H9 (cell line): ENCODE results near the gene PDLIM3. TPM values are rescaled to one million over a fixed set of nuclear protein-coding genes. Genes with fewer than 3 reads are reported as not detected.

Experiments
- DNase-seq: peaks from one replicate; pipeline ENCODE4 v3.0.0-alpha.2; 2017
- H2AFZ ChIP-seq: one replicate; pipeline ENCODE4 v1.6.1; 2013; ENCODE audit warnings: mild to moderate bottlenecking, low read length, control low read depth, moderate library complexity
- H2AK5ac ChIP-seq: 2 replicates; pipeline ENCODE4 v1.6.1; 2013; ENCODE audit warnings: low read length, control low read depth, mixed read lengths; ENCODE audit not compliant: insufficient read length
- H2BK120ac ChIP-seq: one replicate; pipeline ENCODE4 v1.6.1; 2013; ENCODE audit warnings: low read depth, mild to moderate bottlenecking, low read length, control low read depth, inconsistent platforms; ENCODE audit not compliant: poor library complexity, severe bottlenecking
- H2BK12ac ChIP-seq: 2 replicates; pipeline ENCODE4 v1.6.1; 2013; ENCODE audit warnings: low read length, control low read depth, mixed read lengths, low read depth; ENCODE audit not compliant: insufficient read length
- H2BK15ac ChIP-seq: 2 replicates; pipeline ENCODE4 v1.6.1; 2013; ENCODE audit warnings: low read depth, low read length, control low read depth
- H2BK20ac ChIP-seq: one replicate; pipeline ENCODE4 v1.6.1; 2013; ENCODE audit warnings: low read depth, mild to moderate bottlenecking, low read length, control low read depth, inconsistent platforms; ENCODE audit not compliant: poor library complexity, severe bottlenecking
- H2BK5ac ChIP-seq: 2 replicates; pipeline ENCODE4 v1.6.1; 2013; ENCODE audit warnings: low read length, control low read depth, mixed read lengths; ENCODE audit not compliant: insufficient read length
- H3K14ac ChIP-seq: 2 replicates; pipeline ENCODE4 v1.6.1; 2013; ENCODE audit warnings: low read length, control low read depth; ENCODE audit not compliant: insufficient read depth
- H3K18ac ChIP-seq: 2 replicates; pipeline ENCODE4 v1.6.1; 2013; ENCODE audit warnings: low read depth, mild to moderate bottlenecking, mixed read lengths, low read length, control low read depth; ENCODE audit not compliant: insufficient read length
- H3K23ac ChIP-seq: 2 replicates; pipeline ENCODE4 v1.6.1; 2013; ENCODE audit warnings: low read length, control low read depth, mixed read lengths, low read depth; ENCODE audit not compliant: insufficient read length
- H3K23me2 ChIP-seq: 2 replicates; pipeline ENCODE4 v1.6.1; 2013; ENCODE audit warnings: low read depth, mild to moderate bottlenecking, mixed read lengths, low read length, control low read depth; ENCODE audit not compliant: insufficient read length, poor library complexity, severe bottlenecking
- H3K27ac ChIP-seq: 2 replicates; pipeline ENCODE4 v1.5.1; 2013; ENCODE audit warnings: low read length, control low read depth, mixed read lengths, low read depth; ENCODE audit not compliant: insufficient read length
- H3K27me3 ChIP-seq: 2 replicates; pipeline ENCODE4 v1.6.1; 2013; ENCODE audit warnings: low read length, control low read depth, inconsistent platforms; ENCODE audit not compliant: insufficient read depth
- H3K4ac ChIP-seq: 2 replicates; pipeline ENCODE4 v1.6.1; 2013; ENCODE audit warnings: low read depth, mild to moderate bottlenecking, control low read depth, inconsistent platforms, low read length, moderate library complexity
- H3K4me1 ChIP-seq: 2 replicates; pipeline ENCODE4 v1.6.1; 2013; ENCODE audit warnings: low read length, control low read depth, inconsistent platforms; ENCODE audit not compliant: insufficient read depth
- H3K4me2 ChIP-seq: 2 replicates; pipeline ENCODE4 v1.6.1; 2013; ENCODE audit warnings: low read length, control low read depth, mixed read lengths; ENCODE audit not compliant: insufficient read length, insufficient read depth
- H3K56ac ChIP-seq: 2 replicates; pipeline ENCODE4 v1.6.1; 2013; ENCODE audit warnings: low read depth, mild to moderate bottlenecking, mixed read lengths, low read length, control low read depth; ENCODE audit not compliant: insufficient read length
- H3K79me1 ChIP-seq: 2 replicates; pipeline ENCODE4 v1.6.1; 2013; ENCODE audit warnings: low read depth, mild to moderate bottlenecking, moderate library complexity, low read length, control low read depth, inconsistent platforms; ENCODE audit not compliant: insufficient read depth, poor library complexity, severe bottlenecking
- H3K79me2 ChIP-seq: 2 replicates; pipeline ENCODE4 v1.6.1; 2013; ENCODE audit warnings: low read length, control low read depth, inconsistent platforms; ENCODE audit not compliant: insufficient read depth
- H3K9ac ChIP-seq: 2 replicates; pipeline ENCODE4 v1.6.1; 2013; ENCODE audit warnings: low read length, control low read depth, mixed read lengths; ENCODE audit not compliant: insufficient read length; ENCODE audit errors: extremely low read depth
- H3K9me3 ChIP-seq: one replicate; pipeline ENCODE4 v1.6.1; 2013; ENCODE audit warnings: low read depth, low read length, inconsistent platforms; ENCODE audit not compliant: control insufficient read depth
- H3T11ph ChIP-seq: one replicate; pipeline ENCODE4 v1.6.1; 2013; ENCODE audit warnings: mild to moderate bottlenecking, low read length, control low read depth, inconsistent platforms
- H4K20me1 ChIP-seq: one replicate; pipeline ENCODE4 v1.6.1; 2013; ENCODE audit not compliant: control insufficient read depth, insufficient read length, insufficient read depth
- H4K5ac ChIP-seq: 2 replicates; pipeline ENCODE4 v1.6.1; 2013; ENCODE audit warnings: low read depth, mild to moderate bottlenecking, mixed read lengths, low read length, control low read depth; ENCODE audit not compliant: insufficient read length
- H4K8ac ChIP-seq: replicated peaks from 2 replicates; pipeline ENCODE4 v1.6.1; 2013; ENCODE audit warnings: low read length, control low read depth, mixed read lengths, low read depth; ENCODE audit not compliant: insufficient read length
- H4K91ac ChIP-seq: 2 replicates; pipeline ENCODE4 v1.6.1; 2013; ENCODE audit warnings: low read depth, mild to moderate bottlenecking, moderate library complexity, mixed read lengths, low read length, control low read depth; ENCODE audit not compliant: insufficient read length
- H3K27ac Mint-ChIP-seq, 3 experiments: 2 replicates in 2 of 3; 3 replicates in 1 of 3; pipeline ENCODE4 v1.8.0; 2020 to 2021; ENCODE audit warnings: mixed read lengths in 3 of 3, mild to moderate bottlenecking in 1 of 3, moderate library complexity in 1 of 3
- H3K27me3 Mint-ChIP-seq: 2 replicates; pipeline ENCODE4 v1.8.0; 2021; ENCODE audit warnings: low read depth, mild to moderate bottlenecking, moderate library complexity, mixed read lengths
- H3K36me3 Mint-ChIP-seq, 3 experiments: 2 replicates in 2 of 3; 3 replicates in 1 of 3; pipeline ENCODE4 v1.8.0; 2020 to 2021; ENCODE audit warnings: low read depth in 3 of 3, mixed read lengths in 3 of 3; ENCODE audit not compliant: insufficient read depth in 1 of 3
- H3K4me1 Mint-ChIP-seq, 2 experiments: 2 replicates each; pipeline ENCODE4 v1.8.0; 2020; ENCODE audit warnings: mixed read lengths in 2 of 2
- H3K4me3 Mint-ChIP-seq, 2 experiments: 2 replicates in 1 of 2; 3 replicates in 1 of 2; pipeline ENCODE4 v1.8.0; 2020 to 2021; ENCODE audit warnings: mild to moderate bottlenecking in 2 of 2, mixed read lengths in 2 of 2, moderate library complexity in 1 of 2
- H3K9me3 Mint-ChIP-seq, 2 experiments: 2 replicates in 1 of 2; 3 replicates in 1 of 2; pipeline ENCODE4 v1.8.0; 2020; ENCODE audit warnings: mild to moderate bottlenecking in 2 of 2, mixed read lengths in 2 of 2, moderate library complexity in 1 of 2
- WGBS: extraction: QIAGEN DNeasy Blood & Tissue Kit; methylation state at CpG from one replicate; pipeline ENCODE4 v1.1.7; 2013; ENCODE audit warnings: missing lambda C conversion rate, low lambda C conversion rate, mixed read lengths; ENCODE audit not compliant: insufficient read length; ENCODE audit errors: extremely low coverage; 5-methylcytosine and 5-hydroxymethylcytosine counted together
- total RNA-seq: library from RNA; stranded (reverse); gene quantifications from 2 replicates; pipeline ENCODE4 v1.2.1, GENCODE V29; 2021
- TF ChIP-seq, protein P1 (sequence below): fragments of 200-600 bp; sonication (generic); conservative IDR thresholded peaks from 3 replicates; pipeline ENCODE4 v1.8.0; 2021; ENCODE audit warnings: antibody characterized with exemption, mild to moderate bottlenecking

PDLIM3 gene
- total RNA-seq, 1 experiment from 2014 or later, result 12.0 TPM

DNA sequence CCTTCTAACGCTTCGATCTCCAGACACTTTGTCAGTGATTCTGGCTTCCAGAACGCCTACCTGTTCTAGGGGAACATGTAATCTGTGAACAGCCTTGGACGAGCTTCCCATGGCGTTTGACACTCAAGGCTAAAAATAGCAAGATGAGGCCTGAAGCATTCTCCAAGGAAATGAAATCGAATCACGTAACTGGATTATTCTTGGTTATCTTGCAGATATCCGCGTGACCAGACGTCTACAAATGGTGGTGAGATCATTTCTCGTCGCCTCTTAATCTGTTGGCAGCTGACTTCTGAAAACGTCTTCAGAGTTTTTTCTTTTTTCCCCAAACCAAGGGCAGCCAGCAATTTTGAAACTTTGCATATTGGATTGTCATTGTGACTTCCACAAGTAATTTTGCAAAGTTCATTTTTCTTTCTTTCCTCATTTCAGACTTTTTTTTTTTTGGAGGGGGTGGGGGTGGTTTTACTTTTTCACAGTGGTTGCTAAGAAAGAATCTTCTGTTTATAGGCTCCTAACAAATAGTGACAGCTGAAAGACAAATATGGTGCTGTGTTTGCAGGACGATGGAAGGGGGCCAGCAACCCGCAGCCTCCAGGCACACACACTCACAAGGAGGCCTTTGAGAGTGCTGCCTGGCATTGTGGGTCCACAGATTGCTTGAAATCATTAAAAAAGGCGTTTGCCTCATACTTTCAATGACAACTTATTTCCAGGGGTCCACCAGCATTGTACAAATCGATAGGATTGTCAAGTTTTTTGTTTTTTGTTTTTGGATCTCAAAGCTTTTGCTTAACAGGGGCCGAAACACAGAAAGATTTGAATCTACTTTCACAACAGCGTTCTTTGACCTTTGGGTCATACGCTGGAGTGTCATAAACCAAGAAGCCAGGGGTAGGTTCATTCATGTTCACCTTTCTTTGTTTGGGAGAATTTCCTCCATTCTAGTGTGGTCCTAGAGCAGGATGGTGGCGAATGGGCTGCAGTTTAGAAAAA, 32.4 kb upstream of the PDLIM3 start:
- Histone ChIP-seq H3K4ac (no peak overlapping the region), H3K23ac (no peak overlapping the region), H3K4me1 (no peaks in the 10 kb centered on the region), H3K79me2 (no peaks in the 10 kb centered on the region), H2BK20ac (no peak overlapping the region), H3K27me3 (no peaks in the 10 kb centered on the region), H2AK5ac (no peak overlapping the region), H3K23me2 (no peaks in the 10 kb centered on the region), H3K4me2 (no peak overlapping the region), H2BK15ac (no peak overlapping the region), H3K56ac (no peak overlapping the region), H4K91ac (no peak overlapping the region), H4K5ac (no peak overlapping the region), H2BK5ac (no peak overlapping the region), H3T11ph (no peak overlapping the region), H3K9ac (no peak overlapping the region), H3K27ac (no peak overlapping the region), H4K20me1 (no peaks in the 10 kb centered on the region), H2BK120ac (no peak overlapping the region), H2AFZ (no peak overlapping the region), H3K9me3 (no peaks in the 10 kb centered on the region), H3K14ac (no peak overlapping the region), H3K18ac (no peak overlapping the region), H2BK12ac (no peak overlapping the region), H4K8ac (no peak overlapping the region), H3K79me1 (no peaks in the 10 kb centered on the region)
- peaks cover 3 to 12% of the 10 kb centered on the region in 2 experiments; a peak in 3 of 4 replicates for H3K4me1 Mint-ChIP-seq
- no peak overlapping the region for H3K4me3 Mint-ChIP-seq
- TF ChIP-seq, protein P1, sequence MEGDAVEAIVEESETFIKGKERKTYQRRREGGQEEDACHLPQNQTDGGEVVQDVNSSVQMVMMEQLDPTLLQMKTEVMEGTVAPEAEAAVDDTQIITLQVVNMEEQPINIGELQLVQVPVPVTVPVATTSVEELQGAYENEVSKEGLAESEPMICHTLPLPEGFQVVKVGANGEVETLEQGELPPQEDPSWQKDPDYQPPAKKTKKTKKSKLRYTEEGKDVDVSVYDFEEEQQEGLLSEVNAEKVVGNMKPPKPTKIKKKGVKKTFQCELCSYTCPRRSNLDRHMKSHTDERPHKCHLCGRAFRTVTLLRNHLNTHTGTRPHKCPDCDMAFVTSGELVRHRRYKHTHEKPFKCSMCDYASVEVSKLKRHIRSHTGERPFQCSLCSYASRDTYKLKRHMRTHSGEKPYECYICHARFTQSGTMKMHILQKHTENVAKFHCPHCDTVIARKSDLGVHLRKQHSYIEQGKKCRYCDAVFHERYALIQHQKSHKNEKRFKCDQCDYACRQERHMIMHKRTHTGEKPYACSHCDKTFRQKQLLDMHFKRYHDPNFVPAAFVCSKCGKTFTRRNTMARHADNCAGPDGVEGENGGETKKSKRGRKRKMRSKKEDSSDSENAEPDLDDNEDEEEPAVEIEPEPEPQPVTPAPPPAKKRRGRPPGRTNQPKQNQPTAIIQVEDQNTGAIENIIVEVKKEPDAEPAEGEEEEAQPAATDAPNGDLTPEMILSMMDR, result no peak
- H3K27me3 Mint-ChIP-seq, result no peaks in the 10 kb centered on the region; the same call in 1 of the 2 replicates
- no CpG with 5 or more reads among the region's 21 CpGs for WGBS
- H3K9me3 Mint-ChIP-seq, result peaks cover 9 to 10% of the 10 kb centered on the region in 2 experiments; a peak in 3 of 5 replicates
- peaks cover 8 to 9% (median 8%) of the 10 kb centered on the region in 3 experiments; a peak in 6 of 7 replicates for H3K36me3 Mint-ChIP-seq
- DNase-seq, result no peak
- H3K27ac Mint-ChIP-seq, result peak overlapping the region in 1 of 3 experiments; percentile 25; a peak in 1 of 7 replicates
